Ectodermal cell (in vitro differentiated cells): ENCODE results near the gene PRND.

Experiments
- H3K27ac ChIP-seq: 2 replicates; pipeline ENCODE4 v1.7.0; 2013; ENCODE audit warnings: mild to moderate bottlenecking, low read depth, low read length; ENCODE audit not compliant: insufficient read depth, poor library complexity, severe bottlenecking
- H3K27me3 ChIP-seq: 2 replicates; pipeline ENCODE4 v1.7.0; 2013; ENCODE audit warnings: mild to moderate bottlenecking, low read length; ENCODE audit not compliant: insufficient read depth, control insufficient read depth, poor library complexity, severe bottlenecking
- H3K36me3 ChIP-seq: one replicate; pipeline ENCODE4 v1.7.0; 2013; ENCODE audit warnings: low read length; ENCODE audit not compliant: control insufficient read depth, insufficient read depth
- H3K4me1 ChIP-seq: one replicate; pipeline ENCODE4 v1.7.0; 2013; ENCODE audit warnings: low read length; ENCODE audit not compliant: control insufficient read depth, insufficient read depth
- H3K4me3 ChIP-seq: 2 replicates; pipeline ENCODE4 v1.7.0; 2013; ENCODE audit warnings: low read depth, low read length, control low read depth; ENCODE audit not compliant: insufficient read depth
- H3K9me3 ChIP-seq: 2 replicates; pipeline ENCODE4 v1.7.0; 2013; ENCODE audit warnings: mild to moderate bottlenecking, low read length, moderate library complexity; ENCODE audit not compliant: control insufficient read depth
- WGBS, 2 experiments: methylation state at CpG; one replicate each; pipeline ENCODE4 v1.1.7; 2013; ENCODE audit warnings: missing lambda C conversion rate in 2 of 2; 5-methylcytosine and 5-hydroxymethylcytosine counted together

Gene PRND

DNA sequence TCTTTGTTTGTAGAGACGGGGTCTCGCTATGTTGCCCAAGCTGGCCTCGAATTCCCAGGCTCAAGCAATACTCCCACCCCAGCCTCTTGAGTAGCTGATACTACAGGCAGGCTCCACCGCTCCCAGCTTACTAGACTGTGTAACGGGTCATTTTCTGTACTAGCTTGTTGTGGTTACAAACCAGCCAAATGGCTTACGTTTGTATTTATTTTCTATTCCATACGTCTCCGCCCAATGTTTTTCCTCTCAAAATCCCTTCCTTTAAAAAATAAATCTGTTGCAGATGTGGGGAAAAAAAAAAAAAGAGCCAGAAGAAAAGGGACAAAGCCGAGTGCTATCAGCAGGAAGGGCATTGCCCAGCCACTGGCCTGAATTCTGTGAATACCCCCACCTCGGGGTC lies 41.6 kb downstream of the PRND start:
- peaks cover 18% of the 10 kb centered on the region for H3K27me3 ChIP-seq
- no peak overlapping the region for H3K27ac ChIP-seq
- H3K4me1 ChIP-seq = no peaks in the 10 kb centered on the region
- 87 to 90% methylated on average over 9 to 10 of the region's 10 CpGs for WGBS, 2 experiments
- H3K9me3 ChIP-seq = no peaks in the 10 kb centered on the region
- no peaks in the 10 kb centered on the region for H3K36me3 ChIP-seq
- H3K4me3 ChIP-seq = no peak overlapping the region

DNA sequence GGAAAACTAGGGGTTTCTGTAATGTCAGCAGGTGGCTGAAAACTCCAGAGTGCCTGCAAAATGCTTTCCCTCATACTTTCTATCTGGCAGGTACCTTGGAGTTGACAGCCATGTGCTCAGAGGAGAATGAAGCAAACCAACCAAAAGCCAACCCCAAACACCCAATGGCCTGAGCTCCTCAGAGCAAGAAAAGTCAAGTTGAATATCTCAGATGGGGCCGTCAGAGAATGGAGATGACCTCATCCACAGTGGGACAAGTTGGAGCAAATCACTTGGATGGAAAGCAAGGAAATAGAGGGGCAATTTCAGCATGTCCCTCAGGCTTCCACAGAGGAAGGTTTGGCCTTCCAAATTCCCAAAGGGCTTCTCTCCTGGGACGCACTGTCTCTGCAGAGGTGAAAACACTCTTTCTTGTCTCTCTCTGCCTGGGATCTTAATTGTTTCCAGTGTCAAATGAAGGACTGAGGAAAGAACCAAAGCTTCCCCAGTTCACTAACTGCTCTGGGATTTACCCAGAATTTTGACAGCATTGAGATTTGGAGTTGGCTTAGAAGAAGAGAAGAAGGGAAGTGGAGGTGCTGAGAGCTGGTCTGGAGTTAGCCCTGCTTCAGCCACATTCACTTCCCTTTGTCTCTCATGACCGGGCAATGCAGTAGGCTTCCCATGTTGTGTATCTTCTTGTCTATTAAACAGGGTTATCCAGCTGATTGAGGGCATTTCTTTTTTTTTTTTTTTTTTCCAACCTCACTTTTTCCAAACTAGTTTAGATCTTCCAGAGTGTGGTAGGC lies 42.2 kb downstream of the PRND start:
- H3K4me3 ChIP-seq = no peak overlapping the region
- H3K27ac ChIP-seq = no peak overlapping the region
- H3K36me3 ChIP-seq = no peaks in the 10 kb centered on the region
- H3K27me3 ChIP-seq = peaks cover 18% of the 10 kb centered on the region
- H3K4me1 ChIP-seq = no peaks in the 10 kb centered on the region
- no peaks in the 10 kb centered on the region for H3K9me3 ChIP-seq
- 92 to 93% methylated on average over 3 of the region's 3 CpGs for WGBS, 2 experiments

DNA sequence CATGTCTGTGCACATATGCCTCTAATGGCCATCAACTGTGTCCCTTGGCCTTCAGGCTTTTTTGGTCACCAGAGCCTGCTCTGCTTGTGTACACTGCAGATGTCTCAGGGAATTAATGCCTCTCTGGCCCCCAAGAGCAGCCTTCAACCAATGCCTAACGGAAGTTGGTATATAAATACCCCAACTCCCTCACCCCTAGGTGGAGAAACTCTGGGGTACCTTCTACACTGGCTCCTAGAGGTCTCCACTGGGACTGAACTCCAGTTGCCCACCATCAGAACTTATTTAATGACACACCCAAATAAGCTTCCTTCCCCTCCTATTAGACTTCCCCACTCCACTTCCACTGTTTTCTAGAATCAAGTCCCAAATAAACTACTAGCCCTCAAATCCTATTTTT lies 43.1 kb downstream of the PRND start:
- WGBS, 2 experiments = 93 to 100% methylated on average over 1 of the region's 1 CpG
- H3K4me3 ChIP-seq = no peak overlapping the region
- H3K27me3 ChIP-seq = peaks cover 18% of the 10 kb centered on the region
- no peak overlapping the region for H3K27ac ChIP-seq
- H3K4me1 ChIP-seq = no peaks in the 10 kb centered on the region
- no peaks in the 10 kb centered on the region for H3K36me3 ChIP-seq
- H3K9me3 ChIP-seq = no peaks in the 10 kb centered on the region

DNA sequence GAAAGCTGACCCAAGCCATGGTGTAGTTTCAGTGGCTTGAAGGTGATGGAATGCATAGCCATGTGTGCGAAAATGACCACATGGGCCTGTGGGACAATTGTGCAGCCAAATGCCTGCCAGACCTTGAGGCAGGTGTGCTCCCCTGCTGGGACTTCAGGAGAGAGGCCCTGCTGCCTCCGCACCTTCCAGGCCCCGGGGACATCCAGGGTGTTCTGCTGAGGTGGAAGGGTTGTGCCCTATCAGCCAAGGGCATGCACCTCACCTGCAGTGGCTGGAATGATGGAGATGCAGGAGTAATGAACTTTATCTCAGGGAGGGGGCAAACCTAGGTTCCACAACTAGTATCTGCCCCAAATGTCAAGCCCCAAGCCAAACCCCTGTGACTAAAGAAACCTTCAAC lies 44.0 kb downstream of the PRND start:
- 95 to 96% methylated on average over 3 of the region's 3 CpGs for WGBS, 2 experiments
- no peak overlapping the region for H3K27ac ChIP-seq
- no peaks in the 10 kb centered on the region for H3K4me1 ChIP-seq
- no peaks in the 10 kb centered on the region for H3K36me3 ChIP-seq
- no peaks in the 10 kb centered on the region for H3K9me3 ChIP-seq
- H3K27me3 ChIP-seq = peaks cover 17% of the 10 kb centered on the region
- H3K4me3 ChIP-seq = no peak overlapping the region

DNA sequence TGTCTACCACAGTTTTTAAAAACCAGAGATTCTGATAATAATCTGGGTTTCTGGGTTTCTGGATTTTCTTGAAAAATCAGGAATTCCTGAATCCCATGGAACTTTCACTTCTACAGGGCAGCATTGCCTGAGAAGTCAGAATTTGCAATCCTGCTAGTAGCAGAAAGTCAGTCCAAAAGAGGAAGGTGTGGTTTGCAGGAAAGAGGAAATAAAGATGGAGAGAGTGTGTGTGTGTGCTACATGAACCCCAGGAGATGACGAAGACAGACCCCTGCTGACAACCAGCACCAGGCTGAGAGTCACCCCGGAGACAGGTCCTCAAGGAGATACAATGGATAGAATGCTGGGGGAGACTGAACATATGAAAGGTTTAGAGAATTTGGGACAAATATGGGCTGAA lies 44.9 kb downstream of the PRND start:
- Histone ChIP-seq H3K9me3 (no peaks in the 10 kb centered on the region), H3K4me1 (no peaks in the 10 kb centered on the region), H3K27ac (no peak overlapping the region), H3K4me3 (no peak overlapping the region), H3K27me3 (peaks cover 8% of the 10 kb centered on the region), H3K36me3 (no peaks in the 10 kb centered on the region)
- 83 to 92% methylated on average over 2 of the region's 2 CpGs for WGBS, 2 experiments

DNA sequence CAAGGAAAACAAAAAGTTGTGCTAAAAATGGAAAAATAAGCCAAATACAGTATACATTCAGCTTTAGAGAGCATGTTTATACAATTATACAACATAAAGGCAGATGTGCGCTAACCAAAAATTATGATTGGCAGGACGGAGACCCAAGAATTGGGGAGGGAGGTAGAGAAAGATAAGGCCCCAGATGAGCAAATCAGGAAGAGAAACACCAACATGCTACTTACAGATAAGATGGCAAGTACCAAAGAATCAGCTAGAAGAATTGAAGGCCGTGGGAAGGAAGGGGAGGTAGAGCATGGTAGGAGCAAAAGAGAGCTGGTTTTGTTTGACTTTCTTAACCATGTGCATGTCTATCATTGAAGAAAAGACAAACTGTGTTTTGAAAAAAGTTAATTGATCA lies 45.4 kb downstream of the PRND start:
- H3K4me3 ChIP-seq = no peak overlapping the region

DNA sequence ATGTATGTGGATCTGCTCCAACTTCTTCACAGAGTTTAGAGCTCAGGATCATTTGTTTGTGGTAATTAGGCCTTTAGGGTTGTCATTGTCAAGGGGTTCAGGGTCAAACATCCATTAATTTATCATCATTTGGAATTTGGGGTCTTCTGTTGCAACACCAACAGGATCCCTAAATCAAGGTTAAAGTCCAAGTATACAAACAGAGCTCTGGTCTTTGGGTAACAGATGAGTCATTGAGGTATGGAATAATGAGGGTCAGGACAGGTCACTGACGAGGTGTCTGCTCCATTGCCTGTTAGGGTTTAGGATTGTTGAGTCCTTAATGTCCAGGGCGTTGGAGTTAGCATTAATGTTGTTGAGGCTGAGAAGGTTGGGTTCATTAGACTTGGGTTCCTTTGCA lies 47.6 kb downstream of the PRND start:
- WGBS, 2 experiments = 89 to 96% methylated on average over 2 of the region's 2 CpGs
- H3K27me3 ChIP-seq = no peaks in the 10 kb centered on the region
- no peaks in the 10 kb centered on the region for H3K36me3 ChIP-seq
- no peaks in the 10 kb centered on the region for H3K9me3 ChIP-seq
- no peak overlapping the region for H3K27ac ChIP-seq
- H3K4me1 ChIP-seq = no peaks in the 10 kb centered on the region
- no peak overlapping the region for H3K4me3 ChIP-seq

More for the DNA sequence above, 45.4 kb downstream of the PRND start:
- H3K9me3 ChIP-seq = no peaks in the 10 kb centered on the region
- H3K27me3 ChIP-seq = peaks cover 5% of the 10 kb centered on the region
- H3K36me3 ChIP-seq = no peaks in the 10 kb centered on the region
- 93 to 97% methylated on average over 2 to 3 of the region's 3 CpGs for WGBS, 2 experiments
- no peak overlapping the region for H3K27ac ChIP-seq
- H3K4me1 ChIP-seq = no peaks in the 10 kb centered on the region

DNA sequence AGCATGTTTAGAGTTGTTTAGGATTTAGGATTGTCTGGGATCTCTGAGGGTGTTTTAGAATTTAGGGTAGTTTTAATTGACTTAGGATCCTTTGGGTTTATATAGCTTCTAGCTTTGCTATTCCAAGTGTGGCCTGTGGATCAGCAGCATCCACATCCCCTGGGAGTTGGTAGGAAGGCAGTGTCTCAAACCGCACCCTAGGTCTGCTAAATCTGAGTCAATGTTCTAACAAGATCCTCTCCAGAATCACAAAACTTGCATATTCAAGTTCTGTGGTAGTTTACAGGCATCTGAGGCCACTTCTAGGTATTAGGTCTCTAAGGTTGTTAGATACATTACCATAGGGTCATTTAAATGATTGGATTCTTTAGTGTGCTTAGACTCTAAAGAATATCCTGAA lies 48.3 kb downstream of the PRND start:
- Histone ChIP-seq H3K27ac (no peak overlapping the region), H3K4me1 (no peaks in the 10 kb centered on the region)
- 82 to 92% methylated on average over 1 of the region's 1 CpG for WGBS, 2 experiments

DNA sequence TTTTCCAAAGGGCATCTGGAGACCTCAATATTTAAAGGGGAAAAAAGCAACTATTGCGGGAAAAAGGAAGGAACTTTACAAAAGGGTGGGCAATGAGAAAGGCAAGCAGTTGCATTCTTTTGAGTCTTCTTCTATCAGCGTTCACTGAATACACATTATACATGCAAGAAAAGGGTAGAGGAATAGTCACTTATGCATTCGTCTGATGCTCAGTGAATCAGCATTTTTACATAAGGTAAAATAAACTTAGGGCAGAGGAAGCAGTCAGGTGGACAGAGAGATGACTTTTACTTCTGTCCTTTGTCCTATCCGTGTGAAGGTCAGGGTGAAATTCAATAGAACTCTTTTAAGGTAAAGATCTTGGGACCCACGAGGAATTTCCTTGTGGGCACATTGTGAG lies 49.3 kb downstream of the PRND start:
- H3K36me3 ChIP-seq = no peaks in the 10 kb centered on the region
- no peak overlapping the region for H3K4me3 ChIP-seq
- no peaks in the 10 kb centered on the region for H3K9me3 ChIP-seq
- no peak overlapping the region for H3K27ac ChIP-seq
- 95 to 97% methylated on average over 5 of the region's 5 CpGs for WGBS, 2 experiments
- no peaks in the 10 kb centered on the region for H3K4me1 ChIP-seq
- H3K27me3 ChIP-seq = no peaks in the 10 kb centered on the region

More for the DNA sequence above, 48.3 kb downstream of the PRND start:
- no peaks in the 10 kb centered on the region for H3K27me3 ChIP-seq
- H3K36me3 ChIP-seq = no peaks in the 10 kb centered on the region
- no peak overlapping the region for H3K4me3 ChIP-seq
- H3K9me3 ChIP-seq = no peaks in the 10 kb centered on the region

DNA sequence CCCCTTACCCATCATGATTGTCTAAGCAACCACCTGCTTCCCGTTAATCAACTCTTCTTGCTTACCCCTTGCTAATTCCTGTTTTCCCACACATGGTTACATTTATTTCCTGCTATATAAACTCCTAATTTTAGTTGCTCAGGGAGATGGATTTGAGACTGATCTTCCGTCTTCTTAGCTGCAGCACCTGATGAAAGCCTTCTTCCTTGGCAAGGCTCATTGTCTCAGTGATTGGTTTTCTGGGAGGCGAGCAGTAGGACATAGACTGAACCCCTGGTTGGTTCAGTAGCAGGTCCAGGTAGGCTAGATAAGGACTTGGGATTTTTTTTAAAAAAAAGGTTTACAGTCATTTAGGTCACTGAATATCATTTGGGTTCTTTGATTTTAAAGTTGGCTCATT lies 50.4 kb downstream of the PRND start:
- no peak overlapping the region for H3K4me3 ChIP-seq
- H3K27me3 ChIP-seq = no peaks in the 10 kb centered on the region
- WGBS, 2 experiments = 84 to 94% methylated on average over 3 of the region's 3 CpGs
- H3K27ac ChIP-seq = no peak overlapping the region
- no peaks in the 10 kb centered on the region for H3K9me3 ChIP-seq
- no peaks in the 10 kb centered on the region for H3K4me1 ChIP-seq
- H3K36me3 ChIP-seq = no peaks in the 10 kb centered on the region
